H1 (cell line): ENCODE measurements around the gene THADA. TPM values are rescaled to one million over a fixed set of nuclear protein-coding genes. Genes with fewer than 3 reads are reported as not detected.

Source experiments
- CTCF ChIA-PET: fragments of 300-600 bp; sonication (Branson Sonifier 250); formaldehyde crosslinking; loops from one replicate; lab custom pipeline; 2021; ENCODE audit not compliant: partially characterized antibody; lab: Charles Lee
- POLR2A ChIA-PET: fragments of 300-600 bp; sonication (Branson Sonifier 250); formaldehyde crosslinking; loops from one replicate; lab custom pipeline; 2021; ENCODE audit warnings: inconsistent platforms; ENCODE audit not compliant: partially characterized antibody; lab: Charles Lee
- DNase-seq, 2 experiments: peaks; one replicate each; pipeline versions ENCODE4 v3.0.0 to v3.0.0-alpha.2; 2010 to 2022; ENCODE audit warnings: low spot score in 2 of 2, low read depth in 1 of 2, mixed read lengths in 1 of 2
- FAIRE-seq: peaks from 2 replicates; lab custom pipeline; 2011; peaks lifted over from hg19 to GRCh38; lab: Jason Lieb, UNC
- H2AFZ ChIP-seq: 2 replicates; pipeline ENCODE4 v1.8.1; 2012; ENCODE audit warnings: low read length, inconsistent platforms
- H2AK5ac ChIP-seq: 2 replicates; pipeline ENCODE4 v1.6.1; 2013; ENCODE audit warnings: low read depth, low read length
- H2BK120ac ChIP-seq: replicated peaks from 2 replicates; pipeline ENCODE3; 2013; ENCODE audit warnings: low read depth, low read length, inconsistent platforms
- H2BK12ac ChIP-seq: 2 replicates; pipeline ENCODE4 v1.6.1; 2013; ENCODE audit warnings: low read depth, low read length
- H2BK15ac ChIP-seq: 2 replicates; pipeline ENCODE4 v1.6.1; 2013; ENCODE audit warnings: low read length
- H2BK20ac ChIP-seq: 2 replicates; pipeline ENCODE4 v1.6.1; 2013; ENCODE audit warnings: low read length
- H2BK5ac ChIP-seq: 2 replicates; pipeline ENCODE4 v1.6.1; 2013; ENCODE audit warnings: low read depth, low read length
- H3K14ac ChIP-seq: 2 replicates; pipeline ENCODE4 v1.6.1; 2013; ENCODE audit warnings: inconsistent platforms; ENCODE audit not compliant: insufficient read length
- H3K18ac ChIP-seq: 2 replicates; pipeline ENCODE4 v1.6.1; 2013; ENCODE audit warnings: low read length; ENCODE audit errors: extremely low read depth
- H3K23ac ChIP-seq: 2 replicates; pipeline ENCODE4 v1.6.1; 2013; ENCODE audit warnings: inconsistent platforms; ENCODE audit not compliant: insufficient read length
- H3K23me2 ChIP-seq: 2 replicates; pipeline ENCODE4 v1.6.1; 2013; ENCODE audit warnings: low read depth, low read length
- H3K27ac ChIP-seq: 2 replicates; pipeline ENCODE4 v1.6.1; 2011; ENCODE audit warnings: low read depth, low read length, inconsistent platforms
- H3K27me3 ChIP-seq, 4 experiments: replicated peaks in 1 of 4; 1 replicate in 1 of 4; 2 replicates in 3 of 4; pipeline versions ENCODE4 v1.6.1 to v1.8.1; 2011 to 2013; ENCODE audit warnings: low read length in 3 of 4, mild to moderate bottlenecking in 3 of 4, inconsistent platforms in 2 of 4, mixed read lengths in 2 of 4, moderate library complexity in 1 of 4; ENCODE audit not compliant: control insufficient read depth in 3 of 4, insufficient read depth in 3 of 4; ENCODE audit errors: extremely low read depth in 1 of 4
- H3K36me3 ChIP-seq, 4 experiments: 2 replicates each; pipeline versions ENCODE4 v1.6.1 to v1.8.1; 2011 to 2013; ENCODE audit warnings: mild to moderate bottlenecking in 4 of 4, low read length in 3 of 4, moderate library complexity in 2 of 4, control low read depth in 1 of 4, inconsistent platforms in 1 of 4; ENCODE audit not compliant: insufficient read depth in 4 of 4, control insufficient read depth in 2 of 4
- H3K4ac ChIP-seq: replicated peaks from 2 replicates; pipeline ENCODE3; 2013; ENCODE audit warnings: low read length, low read depth, mixed read lengths, inconsistent platforms; ENCODE audit not compliant: insufficient read length
- H3K4me1 ChIP-seq, 4 experiments: replicated peaks in 1 of 4; 1 replicate in 1 of 4; 2 replicates in 3 of 4; pipeline versions ENCODE4 v1.6.1 to v1.8.1; 2011 to 2013; ENCODE audit warnings: low read length in 3 of 4, inconsistent platforms in 2 of 4, mixed read lengths in 1 of 4; ENCODE audit not compliant: insufficient read depth in 4 of 4, control insufficient read depth in 3 of 4
- H3K4me2 ChIP-seq, 2 experiments: 2 replicates each; pipeline versions ENCODE4 v1.6.1 to v1.8.1; 2011 to 2013; ENCODE audit warnings: low read depth in 2 of 2, low read length in 2 of 2, control low read depth in 1 of 2, inconsistent platforms in 1 of 2, mild to moderate bottlenecking in 1 of 2; ENCODE audit not compliant: insufficient read depth in 1 of 2
- H3K4me3 ChIP-seq, 4 experiments: fragments of 200-600, 300-600 bp in 1 of 4; sonication (generic), shearing (Covaris generic), sonication (Bioruptor Twin) in 1 of 4; 2 replicates each; pipeline versions ENCODE4 v1.5.1 to v1.8.1; 2011 to 2016; ENCODE audit warnings: low read length in 4 of 4, low read depth in 3 of 4, control low read depth in 2 of 4, inconsistent platforms in 2 of 4, mild to moderate bottlenecking in 2 of 4, mixed read lengths in 1 of 4, moderate library complexity in 1 of 4; ENCODE audit not compliant: insufficient read depth in 2 of 4; ENCODE audit errors: extremely low read depth in 1 of 4
- H3K56ac ChIP-seq: replicated peaks from 2 replicates; pipeline ENCODE3; 2013; ENCODE audit warnings: low read depth, mild to moderate bottlenecking, mixed read lengths, low read length, inconsistent platforms; ENCODE audit not compliant: insufficient read length
- H3K79me1 ChIP-seq: 2 replicates; pipeline ENCODE4 v1.6.1; 2013; ENCODE audit warnings: low read depth, low read length, control low read depth
- H3K79me2 ChIP-seq, 2 experiments: 2 replicates each; pipeline versions ENCODE4 v1.6.1 to v1.8.1; 2012 to 2013; ENCODE audit warnings: low read length in 2 of 2, mild to moderate bottlenecking in 2 of 2, inconsistent platforms in 1 of 2; ENCODE audit not compliant: insufficient read depth in 2 of 2, control insufficient read depth in 1 of 2
- H3K9ac ChIP-seq, 4 experiments: replicated peaks in 1 of 4; 1 replicate in 1 of 4; 2 replicates in 3 of 4; pipeline versions ENCODE4 v1.6.1 to v1.8.1; 2011 to 2013; ENCODE audit warnings: low read depth in 3 of 4, low read length in 3 of 4, control low read depth in 2 of 4, mild to moderate bottlenecking in 2 of 4, moderate library complexity in 2 of 4, inconsistent platforms in 1 of 4; ENCODE audit errors: extremely low read depth in 1 of 4
- H3K9me3 ChIP-seq, 2 experiments: 2 replicates each; pipeline versions ENCODE4 v1.6.1 to v1.8.1; 2012 to 2013; ENCODE audit warnings: mild to moderate bottlenecking in 2 of 2, moderate library complexity in 2 of 2, control low read depth in 1 of 2, inconsistent platforms in 1 of 2, low read depth in 1 of 2, low read length in 1 of 2, mixed read lengths in 1 of 2; ENCODE audit not compliant: insufficient read depth in 2 of 2
- H4K20me1 ChIP-seq, 2 experiments: replicated peaks in 1 of 2; 2 replicates each; pipeline versions ENCODE3 to v1.8.1; 2011 to 2013; ENCODE audit warnings: inconsistent platforms in 2 of 2, low read length in 2 of 2, mild to moderate bottlenecking in 1 of 2; ENCODE audit not compliant: insufficient read depth in 2 of 2, control insufficient read depth in 1 of 2
- H4K5ac ChIP-seq: 2 replicates; pipeline ENCODE4 v1.6.1; 2013; ENCODE audit warnings: low read length, low read depth, mixed read lengths, inconsistent platforms; ENCODE audit not compliant: insufficient read length
- H4K8ac ChIP-seq: 2 replicates; pipeline ENCODE4 v1.8.0; 2013; ENCODE audit warnings: mild to moderate bottlenecking, moderate library complexity, low read length, inconsistent platforms; ENCODE audit not compliant: insufficient read depth; ENCODE audit errors: extremely low read depth
- H4K91ac ChIP-seq: replicated peaks from 2 replicates; pipeline ENCODE3; 2013; ENCODE audit warnings: low read length, mixed read lengths, inconsistent platforms; ENCODE audit not compliant: insufficient read length
- MAFK ChIP-seq: IDR thresholded peaks from 2 replicates; pipeline ENCODE4 v1.6.1; 2012; ENCODE audit warnings: low read depth, mild to moderate bottlenecking, improper control_type of control experiment, low read length
- RNF2 ChIP-seq: fragments of 200-900, 300-1000 bp; sonication (generic); IDR thresholded peaks from 2 replicates; pipeline ENCODE4 v1.7.1; 2016; ENCODE audit warnings: borderline replicate concordance, low read depth, mild to moderate bottlenecking, antibody characterized with exemption, low read length; ENCODE audit not compliant: poor library complexity, severe bottlenecking; ENCODE audit errors: missing control alignments
- TAF1 ChIP-seq: IDR thresholded peaks from 2 replicates; pipeline ENCODE4 v1.6.1; 2011; ENCODE audit warnings: mild to moderate bottlenecking, low read depth, low read length
- TCF12 ChIP-seq: IDR thresholded peaks from 2 replicates; pipeline ENCODE4 v1.6.1; 2011; ENCODE audit warnings: low read depth, mild to moderate bottlenecking, low read length
- YY1 ChIP-seq: IDR thresholded peaks from 2 replicates; pipeline ENCODE4 v1.6.1; 2011; ENCODE audit warnings: low read depth, mild to moderate bottlenecking, low read length
- WGBS, 2 experiments: shearing (Covaris generic) in 1 of 2; methylation state at CpG; one replicate each; pipeline versions ENCODE4 v1.1.6 to v1.1.7; 2013 to 2015; ENCODE audit warnings: low lambda C conversion rate in 2 of 2, mixed read lengths in 2 of 2, inconsistent platforms in 1 of 2, low coverage in 1 of 2, missing lambda C conversion rate in 1 of 2; ENCODE audit not compliant: insufficient replicate concordance in 2 of 2, insufficient coverage in 1 of 2, insufficient read length in 1 of 2; ENCODE audit errors: extremely low coverage in 1 of 2, missing lambda C conversion rate in 1 of 2; 5-methylcytosine and 5-hydroxymethylcytosine counted together
- polyA plus RNA-seq, 7 experiments: library from polyadenylated mRNA; depleted of rRNA in 3 of 7; stranded (reverse) in 5 of 7; unstranded in 2 of 7; fragments of >200 nt in 5 of 7; fragments of 200-250 nt in 2 of 7; gene quantifications; 1 replicate in 5 of 7; 2 replicates in 1 of 7; 4 replicates in 1 of 7; pipeline versions ENCODE4 v1.2.1 to v1.2.3, GENCODE V29; 2011 to 2013; ENCODE audit warnings: missing spikeins in 2 of 7, mixed read lengths in 2 of 7
- total RNA-seq: library from RNA; stranded (reverse); fragmentation: NEBNext Ultra II Directional; extraction: Animal tissue kit (Norgen Biotek cat#: 25700); gene quantifications from 2 replicates; pipeline ENCODE4 v1.2.1, GENCODE V29; 2021

The THADA gene
- total and polyA plus RNA-seq, 2 of the 8 experiments (the other 6 are each of a cell fraction or from before 2014, with no cell fraction given), result 22.4 to 26.8 TPM

DNA sequence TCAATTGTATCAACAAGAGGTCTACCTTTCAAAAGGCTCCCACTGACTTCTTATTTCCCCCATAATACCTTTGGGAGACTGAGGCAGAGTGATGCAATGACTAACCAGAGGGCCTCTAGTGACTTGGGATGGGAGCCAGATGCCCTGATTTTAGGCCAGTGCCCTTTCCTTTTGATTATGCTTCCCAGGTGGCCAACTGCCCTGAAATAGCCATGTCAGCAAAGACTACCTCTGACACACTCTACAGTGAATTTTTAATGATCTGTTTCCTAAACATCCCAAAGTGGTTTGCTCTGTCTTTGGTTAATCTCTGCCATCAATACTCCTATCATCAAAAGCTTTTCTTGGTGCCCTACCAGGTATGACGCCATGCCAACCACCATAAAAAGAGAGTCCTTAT lies 303.5 kb downstream of the THADA start:
- Histone ChIP-seq H3K18ac (no peak overlapping the region), H3K36me3 (no peaks in the 10 kb centered on the region; a peak in 1 of 8 replicates), H3K4me1 (no peaks in the 10 kb centered on the region), H4K5ac (no peak overlapping the region), H2BK12ac (no peak overlapping the region), H2BK5ac (no peak overlapping the region), H3K27ac (no peak overlapping the region), H2BK20ac (no peak overlapping the region), H2BK120ac (no peak overlapping the region), H3K23me2 (no peaks in the 10 kb centered on the region), H3K4ac (no peak overlapping the region), H3K79me1 (no peaks in the 10 kb centered on the region), H3K79me2 (no peaks in the 10 kb centered on the region), H3K4me3 (no peak overlapping the region), H3K4me2 (no peak overlapping the region), H2AFZ (no peak overlapping the region), H3K56ac (no peak overlapping the region), H4K8ac (no peak overlapping the region), H4K20me1 (no peaks in the 10 kb centered on the region), H3K9ac (no peak overlapping the region), H3K9me3 (peaks cover 0 to 4% of the 10 kb centered on the region in 2 experiments; a peak in 1 of 4 replicates), H3K14ac (no peak overlapping the region), H3K27me3 (no peaks in the 10 kb centered on the region), H4K91ac (no peak overlapping the region), H3K23ac (no peak overlapping the region), H2BK15ac (no peak overlapping the region), H2AK5ac (no peak overlapping the region)
- 93% methylated on average over 1 of the region's 1 CpG; no CpG with 5 or more reads in 1 of the 2 experiments for WGBS, 2 experiments
- no peak for DNase-seq
- POLR2A ChIA-PET, result no interaction called here
- TF ChIP-seq YY1, result no peak
- no peak for TF ChIP-seq TAF1
- TF ChIP-seq MAFK, result 0 out of 2 replicates have a peak, but pooled peaks have one; percentile 14
- TF ChIP-seq RNF2, result no peak
- TF ChIP-seq TCF12, result no peak
- FAIRE-seq, result no peak
- CTCF ChIA-PET, result no interaction called here
